ENCODE data around the gene CAPN5.
"Not testable (repeated sequence)": the region's sequence is repeated elsewhere in the genome, so short reads cannot be mapped to it uniquely, and the experiment has no call there.

The CAPN5 gene

GRCh38 chr11:77042111-77042726 is 24.6 kb upstream of the CAPN5 start:
- DNase-seq (ENCODE audit: low spot score), result peak; percentile 19
- no peak for TF ChIP-seq CTCF (IDR thresholded peaks at IDR 0.05; ENCODE audit: extremely low read depth, missing control alignments)

- no peak for DNase-seq (ENCODE audit: low spot score)
- no peak for TF ChIP-seq CTCF (IDR thresholded peaks at IDR 0.05; ENCODE audit: extremely low read depth, missing control alignments)
Observed at GRCh38 chr11:77044356-77044755, 22.4 kb upstream of the CAPN5 start.

- no peak for TF ChIP-seq CTCF (IDR thresholded peaks at IDR 0.05; ENCODE audit: extremely low read depth, missing control alignments)
- no peak for DNase-seq (ENCODE audit: low spot score)
Observed at GRCh38 chr11:77044886-77045285, 21.9 kb upstream of the CAPN5 start.

- DNase-seq (ENCODE audit: low spot score), result peak; percentile 84
Observed at GRCh38 chr11:77046060-77046501, 20.7 kb upstream of the CAPN5 start.

GRCh38 chr11:77047007-77047927 is 19.5 kb upstream of the CAPN5 start:
- TF ChIP-seq CTCF (IDR thresholded peaks at IDR 0.05; ENCODE audit: extremely low read depth, missing control alignments), result peak; percentile 42
- peak; percentile 85 for DNase-seq (ENCODE audit: low spot score)

More at GRCh38 chr11:77046060-77046501, 20.7 kb upstream of the CAPN5 start:
- TF ChIP-seq CTCF (IDR thresholded peaks at IDR 0.05; ENCODE audit: extremely low read depth, missing control alignments), result peak; percentile 64

- DNase-seq (ENCODE audit: low spot score), result not testable (repeated sequence)
Observed at GRCh38 chr11:77047928-77048446, 18.8 kb upstream of the CAPN5 start.

- no peak for DNase-seq (ENCODE audit: low spot score)
- no peak for TF ChIP-seq CTCF (IDR thresholded peaks at IDR 0.05; ENCODE audit: extremely low read depth, missing control alignments)
Observed at GRCh38 chr11:77049026-77049425, 17.7 kb upstream of the CAPN5 start.
